NCI-H2081 (cell line): ENCODE results near the gene CPT1A.
A peak's percentile ranks its signal among the peaks of the same experiment; 100 is the strongest.
"Not testable (repeated sequence)": the region's sequence is repeated elsewhere in the genome, so short reads cannot be mapped to it uniquely, and the experiment has no call there.

Source experiments
- DNase-seq, 2 experiments: peaks; one replicate each; lab custom pipeline; 2025; lab: John Stamatoyannopoulos, UW

The CPT1A gene

DNA sequence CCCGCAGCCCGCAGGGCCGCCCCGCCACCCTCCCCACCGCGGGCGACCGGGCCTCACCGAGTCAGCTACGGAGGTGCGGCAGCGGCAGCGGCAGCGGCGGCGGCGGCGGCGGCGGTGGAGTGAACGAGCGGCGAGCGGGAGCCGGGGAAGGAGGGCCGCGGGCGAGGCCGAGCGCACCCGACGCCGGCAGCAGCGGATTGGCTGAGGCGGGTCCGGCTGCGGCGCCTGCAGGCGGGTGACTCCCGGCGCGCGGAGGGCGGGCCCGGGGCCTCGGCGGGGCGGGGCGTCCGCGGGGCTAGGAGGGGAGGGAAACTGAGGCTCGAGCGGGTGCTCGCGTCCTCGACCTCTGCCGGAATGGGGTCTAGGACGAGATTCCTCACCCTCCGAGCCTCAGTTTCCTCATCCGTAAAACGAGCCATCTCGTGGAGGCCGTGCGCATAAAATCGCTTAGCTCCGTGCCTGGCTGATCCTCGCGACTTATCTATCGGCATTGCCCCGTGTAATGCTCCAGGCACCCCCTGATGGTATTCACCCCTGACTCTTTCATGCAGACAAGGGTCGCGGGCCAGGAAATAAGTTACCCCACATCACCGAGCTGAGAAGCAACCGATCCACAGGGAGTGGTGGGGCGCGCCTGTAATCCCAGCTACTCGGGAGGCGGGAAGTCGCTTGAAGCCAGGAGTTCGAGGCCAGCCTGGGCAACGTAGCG is at the start of gene CPT1A:
TSS of gene CPT1A (minus strand) at position 199 of the 709 bp plus-strand sequence. CDS start 26,442 bp downstream, outside the sequence.
- peak; percentile 10 to 47 for DNase-seq

DNA sequence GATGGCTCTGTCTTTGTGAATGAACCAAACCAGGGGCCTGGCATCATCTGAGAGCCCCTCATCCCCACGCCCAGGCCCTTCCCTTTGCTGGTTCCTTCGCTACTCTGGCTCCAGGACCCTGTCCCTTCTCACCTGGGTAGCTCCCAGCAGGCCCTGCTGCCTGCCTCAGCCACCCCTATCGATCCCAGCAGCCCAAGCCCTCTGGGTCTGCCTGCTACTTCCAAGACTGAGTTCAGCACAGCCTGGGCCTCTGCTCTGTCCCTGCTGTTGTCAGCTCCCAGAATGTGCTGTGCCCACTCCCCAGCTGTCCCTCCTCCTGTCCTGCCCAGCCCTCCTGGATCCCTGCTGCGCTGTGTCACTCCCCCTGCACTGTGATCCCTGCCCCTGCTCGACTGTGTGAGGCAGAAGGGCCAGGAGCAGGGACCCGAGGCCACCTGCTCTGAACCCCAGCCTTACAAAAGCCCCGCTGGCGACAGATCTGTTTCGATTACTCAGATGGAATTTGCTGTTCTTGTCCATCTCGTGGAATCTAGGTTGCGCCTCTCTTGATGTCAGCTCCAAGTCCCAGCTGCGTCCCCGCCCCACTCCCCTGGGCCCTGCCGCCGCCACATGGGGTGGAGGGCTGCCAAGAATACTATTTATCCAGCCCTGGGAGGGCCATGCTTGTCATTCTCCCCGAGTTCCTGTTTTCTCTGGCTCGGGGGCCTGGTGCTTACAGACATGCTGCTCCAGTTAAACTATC is 48.9 kb upstream of the CPT1A start:
- peak; percentile 76 to 83 for DNase-seq

DNA sequence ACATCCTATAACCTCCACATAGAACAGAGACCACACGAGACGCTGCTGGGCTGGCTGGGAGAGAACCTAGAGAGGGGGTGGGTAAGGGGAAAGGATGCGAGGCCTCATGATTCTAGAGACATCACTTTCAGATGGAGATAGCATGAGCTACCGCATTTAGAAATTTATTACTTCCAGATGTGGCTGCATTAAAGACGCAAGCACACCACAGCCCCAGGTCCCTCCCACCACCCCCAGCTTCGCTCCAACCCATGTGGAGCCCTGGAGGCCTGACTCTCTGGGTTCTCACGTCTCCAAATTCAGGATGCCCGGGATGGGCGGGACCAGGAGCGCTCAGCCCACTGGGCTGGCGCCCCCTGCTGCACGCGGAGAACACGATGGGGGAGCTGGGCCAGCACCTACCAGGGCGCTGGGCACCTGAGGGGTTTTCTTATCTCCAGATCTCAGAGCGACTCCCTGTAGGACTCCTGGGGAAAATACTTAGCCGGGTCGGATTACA is 48.3 kb upstream of the CPT1A start:
- no peak for DNase-seq

DNA sequence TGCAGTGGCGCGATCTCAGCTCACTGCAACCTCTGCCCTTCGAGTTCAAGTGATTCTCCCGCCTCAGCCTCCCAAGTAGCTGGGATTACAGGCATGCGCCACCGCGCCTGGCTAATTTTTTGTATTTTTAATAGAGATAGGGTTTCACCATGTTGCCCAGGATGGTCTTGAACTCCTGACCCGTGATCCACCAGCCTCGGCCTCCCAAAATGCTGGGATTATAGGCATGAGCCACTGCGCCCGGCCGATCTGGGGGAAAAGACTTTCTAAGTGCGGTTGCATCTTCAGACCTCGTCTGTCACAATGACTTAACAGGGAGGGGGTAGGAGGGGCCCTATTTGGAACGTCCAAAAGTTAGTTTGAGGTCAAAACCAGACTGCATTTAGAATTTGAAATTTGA is 43.1 kb upstream of the CPT1A start:
- DNase-seq, result not testable (repeated sequence)

DNA sequence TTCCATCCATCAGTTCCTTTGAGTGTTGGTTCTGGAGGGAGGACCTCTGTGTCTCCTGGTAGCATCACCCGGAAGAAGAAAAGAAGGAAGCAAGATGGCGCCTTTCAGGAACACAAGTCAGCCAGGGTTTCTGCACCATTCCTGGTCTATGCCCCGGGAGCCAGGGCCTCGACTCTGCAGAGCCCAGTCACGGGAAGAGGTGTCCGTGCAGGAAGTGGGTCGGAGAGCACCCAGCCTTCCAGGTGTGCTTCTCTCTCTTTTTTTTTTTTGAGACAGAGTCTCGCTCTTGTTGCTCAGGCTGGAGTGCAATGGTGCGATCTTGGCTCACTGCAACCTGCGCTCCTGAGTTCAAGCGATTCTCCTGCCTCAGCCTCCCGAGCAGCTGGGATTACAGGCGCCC is 40.7 kb upstream of the CPT1A start:
- no peak for DNase-seq

DNA sequence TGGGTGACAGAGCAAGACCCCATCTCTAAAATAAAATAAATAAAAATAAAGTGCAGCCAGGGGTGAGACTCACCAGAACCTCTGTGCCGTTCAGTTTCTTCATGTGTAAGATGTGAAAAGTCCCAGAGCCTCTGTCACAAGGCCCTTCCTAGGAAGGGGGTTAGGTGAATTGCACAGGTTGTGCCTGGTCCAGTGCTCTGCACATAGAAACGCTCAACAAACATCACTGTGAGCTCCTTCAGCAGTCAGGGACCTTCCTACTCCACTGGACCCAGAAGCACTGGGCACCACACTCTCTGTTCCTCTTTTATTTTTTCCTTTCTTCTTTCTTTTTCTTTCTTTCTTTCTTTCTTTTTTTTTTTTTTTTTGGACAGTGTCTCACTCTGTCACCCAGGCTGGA is 39.6 kb upstream of the CPT1A start:
- no peak for DNase-seq

DNA sequence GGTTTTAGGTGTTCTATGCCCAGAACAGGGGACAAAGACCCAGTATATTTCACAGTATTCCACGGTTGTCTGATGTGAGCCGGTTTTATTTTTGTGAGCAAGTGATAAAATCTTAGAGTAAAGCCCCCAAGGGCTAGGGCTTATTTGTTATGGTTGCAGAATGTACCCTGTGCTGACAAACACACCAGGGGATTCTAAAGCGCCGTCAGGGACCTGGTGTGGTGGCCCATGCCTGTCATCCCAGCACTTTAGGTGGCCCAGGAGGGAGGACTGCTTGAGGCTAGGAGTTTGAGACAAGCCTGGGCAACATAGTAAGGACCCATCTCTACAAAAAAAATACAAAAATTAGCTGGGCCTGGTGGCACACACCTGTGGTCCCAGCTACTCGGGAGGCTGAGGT is 39.1 kb upstream of the CPT1A start:
- DNase-seq, result no peak

DNA sequence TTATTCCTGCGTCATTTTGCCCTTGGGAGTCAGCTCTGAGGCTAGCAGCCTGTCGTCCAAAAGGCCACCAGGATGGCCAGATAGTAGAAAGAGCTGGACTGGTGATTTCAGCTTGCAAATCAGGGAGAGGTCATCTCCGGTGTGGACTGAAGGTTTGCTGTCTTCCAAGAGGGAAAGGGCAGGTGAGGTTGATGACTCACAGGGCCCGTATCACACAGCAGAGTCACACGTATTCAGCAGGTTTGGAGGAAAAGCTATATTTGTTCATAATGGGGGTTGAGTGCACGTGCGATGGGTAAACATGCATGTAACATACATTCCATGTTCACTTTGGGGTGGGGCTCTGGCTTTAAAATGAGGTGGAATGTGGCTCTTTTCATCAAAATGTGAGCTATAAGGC is 36.3 kb upstream of the CPT1A start:
- DNase-seq, result no peak

DNA sequence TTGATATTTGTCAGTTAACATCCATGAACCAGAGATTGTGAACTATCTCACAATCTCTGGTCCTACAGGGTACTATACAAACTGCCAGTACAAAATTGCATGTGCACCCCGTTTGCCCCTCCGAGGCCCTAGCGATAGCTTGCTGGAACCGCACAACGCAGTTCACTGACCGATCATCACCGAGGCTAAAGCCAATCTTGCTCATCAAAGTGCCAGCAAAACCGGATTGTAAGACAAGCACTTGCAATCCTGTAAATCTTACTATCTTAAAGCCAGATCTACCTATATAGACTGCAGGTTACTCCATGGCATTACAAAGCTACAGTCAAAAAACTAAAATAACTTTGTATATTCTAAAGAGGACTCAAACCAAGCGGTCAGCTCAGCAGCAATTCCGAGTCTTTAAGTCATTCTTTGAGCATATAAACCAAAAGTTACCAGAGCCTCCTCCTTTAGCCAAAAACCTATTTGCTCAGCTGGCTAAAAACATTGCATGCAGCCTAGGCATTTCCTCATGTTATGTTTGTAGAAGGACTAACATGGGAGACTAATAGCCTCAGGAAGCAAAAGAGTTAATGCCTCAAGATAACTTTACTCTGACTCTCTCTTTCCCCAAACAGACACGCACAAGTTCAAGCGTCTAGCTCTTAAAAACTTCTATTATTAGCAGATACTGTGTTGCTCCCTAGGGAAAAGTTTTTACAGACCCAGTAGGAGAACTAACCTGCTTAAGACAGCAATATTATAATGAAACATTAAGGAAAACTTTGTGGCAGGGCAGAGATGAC is 30.7 kb upstream of the CPT1A start:
- no peak for DNase-seq

DNA sequence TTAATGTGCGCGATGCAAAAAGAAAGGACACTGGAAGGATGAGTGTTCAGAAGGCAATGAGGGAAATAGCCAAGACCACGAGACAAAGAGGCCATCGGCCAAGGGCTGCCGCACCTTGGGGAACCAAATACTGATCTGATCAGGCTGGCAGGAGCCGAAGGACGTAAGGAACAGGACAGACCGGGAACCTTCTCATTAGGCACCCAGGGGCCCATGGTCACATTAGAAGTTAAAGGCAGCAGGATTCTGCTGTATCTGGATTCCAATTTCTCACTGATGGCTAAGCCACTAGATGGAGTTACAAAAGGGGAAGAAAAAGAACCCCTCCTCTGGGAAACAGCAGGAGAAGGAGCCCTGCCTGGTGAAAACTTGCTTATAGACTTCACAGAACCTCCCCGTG is 28.8 kb upstream of the CPT1A start:
- no peak for DNase-seq

DNA sequence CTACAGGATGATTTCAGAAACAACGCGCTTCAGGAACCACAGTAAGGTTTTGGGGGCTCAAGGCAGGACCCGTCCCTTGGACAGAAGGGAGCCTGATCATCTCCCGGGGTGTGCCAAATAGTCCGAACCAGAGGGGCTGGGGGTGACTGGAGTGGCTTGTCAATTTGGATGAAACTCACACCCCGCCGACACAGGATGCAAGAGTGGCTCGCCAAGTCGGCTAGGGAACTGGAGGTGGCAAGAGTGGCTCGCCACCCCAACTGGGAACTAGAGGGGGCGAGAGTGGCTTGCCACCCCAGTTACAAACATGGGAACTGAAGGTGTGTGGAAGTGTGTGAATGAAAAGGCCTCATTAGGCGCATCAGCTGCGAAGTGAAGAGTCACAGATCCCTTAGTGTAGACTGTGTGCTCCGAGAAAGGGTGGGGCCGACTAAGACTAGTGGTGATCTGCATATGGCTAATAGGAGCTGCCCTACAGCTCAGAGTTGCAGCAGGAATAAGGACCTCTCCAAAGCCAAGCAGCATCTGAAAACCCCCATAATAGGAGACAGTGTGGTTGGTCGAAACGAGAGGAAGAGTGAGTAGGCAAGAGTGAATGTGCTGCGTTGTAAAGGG is 26.6 kb upstream of the CPT1A start:
- DNase-seq, result no peak

DNA sequence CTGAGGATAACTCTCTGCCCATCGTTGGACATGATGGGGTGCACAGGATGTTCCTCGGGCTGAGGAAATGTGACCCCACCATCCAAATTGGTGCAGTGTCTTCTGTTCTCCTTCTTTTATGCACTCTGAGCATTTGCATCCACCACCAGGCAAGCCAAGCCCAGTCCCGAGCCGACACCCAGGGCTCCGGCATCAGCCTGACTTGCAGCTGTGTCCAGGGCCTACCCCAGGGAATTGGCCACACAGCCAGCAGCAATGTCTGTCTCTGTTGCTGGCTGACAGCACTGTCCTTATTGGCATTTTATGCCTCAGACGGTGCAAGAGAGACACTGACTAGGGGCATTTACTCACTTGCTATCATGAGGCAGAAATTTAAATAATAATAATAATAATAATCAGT is 25.4 kb upstream of the CPT1A start:
- DNase-seq, result no peak

DNA sequence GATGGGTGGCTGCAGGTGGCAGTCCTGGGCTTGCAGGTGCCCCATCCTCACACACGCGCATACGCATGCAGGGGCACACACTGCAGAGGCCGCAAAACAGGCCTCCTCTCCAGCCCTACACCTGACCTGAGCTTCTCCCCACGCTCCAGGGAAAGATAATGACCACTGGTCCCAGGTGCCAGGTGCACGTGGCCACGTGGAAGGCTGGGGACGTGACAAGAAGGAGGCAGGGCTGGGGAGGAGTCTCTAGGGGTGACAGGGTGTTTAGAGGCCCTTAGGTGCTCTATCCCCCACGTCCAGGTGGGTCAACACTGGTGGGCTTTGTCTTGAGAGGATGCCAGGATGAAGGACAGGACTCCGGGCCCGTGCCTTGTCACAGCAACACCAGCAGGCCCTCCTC is 23.5 kb upstream of the CPT1A start:
- no peak for DNase-seq

DNA sequence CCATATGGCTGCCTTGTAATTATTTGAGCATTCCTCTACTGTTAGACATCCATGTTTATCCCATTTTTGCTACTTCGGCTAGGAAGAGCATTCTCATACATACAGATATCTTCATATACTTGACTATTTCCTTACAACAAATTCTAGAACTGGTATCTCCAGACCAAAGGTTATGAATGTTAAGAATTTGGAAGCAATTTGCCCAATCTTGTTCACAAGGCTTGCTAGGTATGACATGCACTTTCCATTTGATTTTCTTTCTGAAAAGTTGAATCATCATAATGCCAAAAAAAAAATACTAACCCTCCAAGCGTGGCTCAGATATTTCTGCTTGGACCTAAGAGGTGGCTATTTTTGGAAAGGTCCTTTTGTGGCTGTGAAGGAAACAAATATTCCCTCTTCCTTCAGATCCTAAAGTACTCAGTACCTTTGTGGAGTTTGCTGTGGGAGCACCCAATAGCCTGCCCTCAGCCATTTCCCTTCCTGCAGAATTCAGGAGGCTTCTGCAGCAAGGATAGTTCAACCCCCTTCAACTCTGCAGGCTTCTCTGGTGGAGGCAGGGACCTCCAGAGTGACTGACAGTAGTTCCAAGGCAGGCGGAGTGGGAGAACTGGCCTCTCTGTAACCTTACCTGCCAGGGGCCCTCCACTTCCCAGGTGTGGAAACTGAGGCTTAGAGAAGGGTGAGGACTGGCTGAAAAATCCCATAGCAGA is 22.0 kb upstream of the CPT1A start:
- DNase-seq, result no peak

DNA sequence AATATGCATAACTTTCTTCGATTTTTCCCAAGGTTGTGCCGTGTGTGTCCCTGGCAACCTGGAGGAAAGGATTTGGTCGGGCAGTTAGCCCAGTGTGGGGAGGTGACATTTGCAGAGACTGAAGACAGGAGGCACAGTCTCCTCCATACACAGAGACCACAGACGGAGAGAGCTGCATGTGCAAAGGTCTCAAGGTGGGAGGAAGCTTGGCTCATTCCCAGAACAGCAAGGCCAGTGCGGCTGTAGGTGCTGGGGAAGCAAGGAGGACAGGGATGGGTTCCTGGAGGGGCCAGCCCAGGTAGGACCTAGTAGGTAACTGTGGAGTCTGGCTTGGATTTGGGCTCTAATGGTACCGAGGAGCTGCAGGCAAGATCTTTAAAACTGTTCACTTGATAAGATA is 20.7 kb upstream of the CPT1A start:
- DNase-seq, result no peak

DNA sequence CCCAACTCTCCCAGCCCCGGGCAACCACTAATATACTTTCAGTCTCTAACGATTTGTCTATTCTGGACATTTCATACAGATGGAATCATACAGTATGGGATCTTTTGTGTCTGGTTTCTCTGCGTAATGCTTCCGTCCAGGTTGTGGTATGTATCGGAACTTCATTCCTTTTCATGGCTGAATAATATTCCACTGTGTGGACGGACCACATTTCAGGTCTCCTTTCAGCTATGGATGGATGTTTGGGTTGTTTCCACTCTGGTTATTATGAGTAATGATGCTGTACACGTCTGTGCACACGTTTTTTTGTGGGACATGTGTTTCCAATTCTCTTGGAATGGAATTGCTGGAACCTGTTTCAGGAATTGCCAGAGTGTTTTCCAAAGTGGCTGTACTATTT is 17.4 kb upstream of the CPT1A start:
- DNase-seq, result no peak

DNA sequence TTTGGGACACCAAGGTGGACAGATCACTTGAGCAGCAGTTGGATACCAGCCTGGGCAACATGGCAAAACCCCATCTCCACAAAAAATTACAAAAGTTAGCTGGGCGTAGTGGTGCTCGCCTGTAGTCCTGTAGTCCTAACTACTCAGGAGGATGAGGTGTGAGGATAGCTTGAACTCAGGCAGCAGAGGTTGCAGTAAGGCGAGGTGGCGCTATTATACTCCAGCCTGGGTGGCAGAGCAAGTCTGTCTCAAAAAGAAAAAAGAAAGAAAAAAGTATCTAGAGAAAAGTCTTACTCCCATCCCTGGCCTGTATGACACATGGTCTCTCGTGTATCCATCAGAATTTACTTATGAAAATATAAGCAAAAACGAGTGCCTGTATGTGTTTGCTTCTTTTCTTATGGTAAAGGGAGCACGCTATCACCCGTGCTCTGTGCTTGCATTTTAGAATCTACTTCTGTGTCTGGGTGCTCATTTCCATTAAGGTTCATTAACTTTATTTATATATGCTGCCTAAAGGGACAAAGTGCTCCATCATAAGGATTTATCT is 15.4 kb upstream of the CPT1A start:
- no peak for DNase-seq

DNA sequence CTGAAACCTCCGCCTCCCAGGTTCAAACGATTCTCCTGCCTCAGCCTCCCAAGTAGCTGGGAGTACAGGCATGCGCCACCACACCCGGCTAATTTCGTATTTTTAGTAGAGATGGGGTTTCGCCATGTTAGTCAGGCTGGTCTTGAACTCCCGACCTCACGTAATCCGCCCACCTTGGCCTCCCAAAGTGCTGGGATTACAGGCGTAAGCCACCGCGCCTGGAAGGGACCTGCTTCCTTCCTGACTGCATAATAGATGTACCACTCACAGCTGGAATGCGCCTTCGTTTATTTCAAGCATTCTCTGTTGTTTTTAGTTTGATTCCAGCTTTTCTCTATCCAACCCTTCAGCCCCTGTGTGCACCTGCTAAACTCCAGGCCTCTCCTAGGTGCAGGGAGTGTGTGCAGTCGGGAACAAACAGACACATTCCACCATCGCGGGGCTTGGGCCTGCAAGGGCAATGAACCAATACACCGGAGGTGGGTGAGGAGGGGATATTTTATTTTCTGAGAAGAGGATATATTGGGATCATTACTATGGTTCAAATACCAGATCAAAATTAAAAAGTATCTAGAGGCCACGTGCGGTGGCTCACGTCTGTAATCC is 14.8 kb upstream of the CPT1A start:
- DNase-seq, result not testable (repeated sequence)

DNA sequence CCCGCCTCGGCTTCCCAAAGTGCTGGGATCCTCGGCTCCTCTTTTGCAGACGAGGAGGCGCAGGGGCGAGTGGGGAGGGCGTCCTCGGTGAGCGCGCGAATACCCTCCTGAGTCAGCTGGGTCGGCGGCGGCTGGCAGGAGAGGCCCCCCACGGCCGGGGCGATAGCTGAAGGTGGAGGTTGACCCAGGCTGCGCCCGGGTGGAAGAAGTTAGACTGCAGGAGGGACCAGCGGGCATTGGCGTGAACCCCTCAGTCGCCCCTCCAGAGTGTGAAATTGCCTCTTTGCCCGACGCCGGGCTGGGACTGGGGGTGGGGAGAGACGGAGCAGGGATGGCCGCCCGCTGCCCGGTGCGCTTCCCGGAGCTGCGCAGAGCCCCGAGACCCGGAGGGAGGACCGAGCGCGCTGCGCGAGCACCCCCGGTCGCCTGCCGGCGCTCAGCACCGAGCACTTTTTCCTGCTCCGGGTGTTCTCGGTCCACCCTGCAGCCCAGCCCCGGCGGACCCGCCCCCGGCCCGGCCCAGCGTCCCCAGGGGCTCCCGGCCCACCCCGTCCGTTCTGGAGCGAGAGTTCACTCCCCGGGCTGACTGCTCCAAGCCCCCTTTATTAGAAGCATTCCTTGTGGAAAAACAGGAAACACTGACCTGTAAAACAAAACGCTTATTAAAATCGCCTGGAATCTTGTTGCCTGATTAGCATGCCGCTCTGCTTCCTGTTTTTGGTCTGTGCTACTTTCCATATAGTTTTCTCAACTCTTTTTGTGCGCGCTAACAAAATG is 13.7 kb upstream of the CPT1A start:
- DNase-seq, result no peak
